OCI-M2 (cell line): ENCODE measurements around the gene GABPB2.
A peak's percentile ranks its signal among the peaks of the same experiment; 100 is the strongest.
"Not testable (repeated sequence)": the region's sequence is repeated elsewhere in the genome, so short reads cannot be mapped to it uniquely, and the experiment has no call there.

Experiments used
- DNase-seq: peaks from one replicate; lab custom pipeline; 2025; ENCODE audit not compliant: unreplicated experiment; lab: John Stamatoyannopoulos, UW

Gene GABPB2

GRCh38 chr1:151059109-151060006, 11.2 kb upstream of the GABPB2 start, which contains the start of gene CDC42SE1:
TSS of gene CDC42SE1 (minus strand) at chr1:151059622. CDS start at chr1:151055730, 3,892 bp downstream.
- DNase-seq, result peak; percentile 43

- no peak for DNase-seq
Measured at GRCh38 chr1:151060007-151060656, 10.4 kb upstream of the GABPB2 start, which contains the start of gene MLLT11. TSS of gene MLLT11 (plus strand) at chr1:151060397. CDS start at chr1:151067225, 6,828 bp downstream.

- no peak for DNase-seq
Measured at GRCh38 chr1:151060657-151061421, 9.7 kb upstream of the GABPB2 start.

- no peak for DNase-seq
Measured at GRCh38 chr1:151061704-151062103, 8.9 kb upstream of the GABPB2 start.

- no peak for DNase-seq
Measured at GRCh38 chr1:151062741-151063371, 7.7 kb upstream of the GABPB2 start.

GRCh38 chr1:151065089-151065645, 5.4 kb upstream of the GABPB2 start:
- no peak for DNase-seq

GRCh38 chr1:151067185-151067584, 3.4 kb upstream of the GABPB2 start:
- no peak for DNase-seq

GRCh38 chr1:151069103-151069486, 1.5 kb upstream of the GABPB2 start:
- DNase-seq, result no peak

- DNase-seq, result no peak
Measured at GRCh38 chr1:151072224-151072623, 1.7 kb downstream of the GABPB2 start.

- no peak for DNase-seq
Measured at GRCh38 chr1:151085953-151086559, 15.5 kb downstream of the GABPB2 start.

- DNase-seq, result not testable (repeated sequence)
Measured at GRCh38 chr1:151097426-151097825, 26.9 kb downstream of the GABPB2 start.

GRCh38 chr1:151098126-151098525, 27.6 kb downstream of the GABPB2 start:
- no peak for DNase-seq

- no peak for DNase-seq
Measured at GRCh38 chr1:151104630-151105029, 34.1 kb downstream of the GABPB2 start.

- DNase-seq, result no peak
Measured at GRCh38 chr1:151106894-151107293, 36.3 kb downstream of the GABPB2 start.

- no peak for DNase-seq
Measured at GRCh38 chr1:151108331-151108730, 37.8 kb downstream of the GABPB2 start.

- DNase-seq, result no peak
Measured at GRCh38 chr1:151113877-151114276, 43.3 kb downstream of the GABPB2 start.

- no peak for DNase-seq
Measured at GRCh38 chr1:151124763-151125403, 54.3 kb downstream of the GABPB2 start.

GRCh38 chr1:151128800-151129199, 58.2 kb downstream of the GABPB2 start:
- no peak for DNase-seq

- no peak for DNase-seq
Measured at GRCh38 chr1:151130987-151131586, 60.5 kb downstream of the GABPB2 start.
